ENCODE results near the gene LAS1L.
"Not testable (repeated sequence)": the region's sequence is repeated elsewhere in the genome, so short reads cannot be mapped to it uniquely, and the experiment has no call there.

LAS1L gene

GRCh38 chrX:65479102-65479501, 55.5 kb downstream of the LAS1L start:
- H3K4me3 Mint-ChIP-seq; H3K9me3 Mint-ChIP-seq; DNase-seq (ENCODE audit: low spot score in 2 of 2); ATAC-seq; H3K4me1 Mint-ChIP-seq; H3K27ac Mint-ChIP-seq; H3K36me3 Mint-ChIP-seq: not testable (repeated sequence)

- peak; percentile 65 for ATAC-seq
- no peak overlapping the region for H3K4me3 Mint-ChIP-seq
- DNase-seq (ENCODE audit: low spot score in 2 of 2), result no peak
- H3K27ac Mint-ChIP-seq, result no peak overlapping the region
- peaks cover 3% of the 10 kb centered on the region for H3K9me3 Mint-ChIP-seq
- no peaks in the 10 kb centered on the region for H3K4me1 Mint-ChIP-seq
- H3K36me3 Mint-ChIP-seq, result no peaks in the 10 kb centered on the region
Observed at GRCh38 chrX:65476564-65476963, 58.0 kb downstream of the LAS1L start.

GRCh38 chrX:65463550-65463949, 71.0 kb downstream of the LAS1L start:
- DNase-seq (ENCODE audit: low spot score in 2 of 2), result no peak
- no peak for ATAC-seq
- no peak overlapping the region for H3K27ac Mint-ChIP-seq
- no peaks in the 10 kb centered on the region for H3K36me3 Mint-ChIP-seq
- peaks cover 2% of the 10 kb centered on the region for H3K9me3 Mint-ChIP-seq
- H3K4me3 Mint-ChIP-seq, result no peak overlapping the region
- no peaks in the 10 kb centered on the region for H3K4me1 Mint-ChIP-seq

All from stimulated activated effector memory CD8-positive, alpha-beta T cell treated with anti-CD3 and anti-CD28 coated beads, Interleukin-12 subunit alpha, Interleukin-12 subunit beta, amount 100 ng/mL, for 72 hours (primary cell).